K562 (cell line): Measurements from ENCODE around the gene KCND1. TPM values are rescaled to one million over a fixed set of nuclear protein-coding genes. Genes with fewer than 3 reads are reported as not detected.

Source experiments
- CEBPG ChIP-seq, 3 experiments: fragments of 200-800 bp in 1 of 3; sonication (Bioruptor generic) in 1 of 3; sonication (generic) in 1 of 3; formaldehyde crosslinking in 1 of 3; IDR thresholded peaks in 2 of 3; conservative IDR thresholded peaks in 1 of 3; 2 replicates each; pipeline versions ENCODE4 v1.6.1 to v1.8.0; 2016 to 2022; ENCODE audit warnings: missing compliant biosample characterization in 2 of 3, missing genetic modification characterization in 2 of 3, mild to moderate bottlenecking in 1 of 3, missing genetic modification reagents in 1 of 3
- E2F8 ChIP-seq: fragments of 450-650 bp; IDR thresholded peaks from 2 replicates; pipeline ENCODE4 v1.7.1; 2018; ENCODE audit warnings: mild to moderate bottlenecking, low read depth; ENCODE audit not compliant: partially characterized antibody
- ERF ChIP-seq: fragments of 450-650 bp; formaldehyde crosslinking; IDR thresholded peaks from 2 replicates; pipeline ENCODE4 v1.4.0; 2020; ENCODE audit warnings: mild to moderate bottlenecking, mixed read lengths
- IRF1 ChIP-seq: sonication (generic); formaldehyde crosslinking; IDR thresholded peaks from 2 replicates; pipeline ENCODE4 v1.8.0; 2022; ENCODE audit warnings: missing genetic modification reagents, mild to moderate bottlenecking, borderline replicate concordance
- KLF13 ChIP-seq: fragments of 450-650 bp; IDR thresholded peaks from 2 replicates; pipeline ENCODE4 v1.6.1; 2016; ENCODE audit warnings: missing genetic modification characterization, low read depth, mild to moderate bottlenecking, missing compliant biosample characterization, moderate library complexity, borderline replicate concordance
- LCOR ChIP-seq: sonication (generic); formaldehyde crosslinking; IDR thresholded peaks from 2 replicates; pipeline ENCODE4 v1.8.0; 2022; ENCODE audit warnings: mild to moderate bottlenecking, missing genetic modification reagents
- MED1 ChIP-seq: sonication (generic); formaldehyde crosslinking; IDR thresholded peaks from 2 replicates; pipeline ENCODE4 v1.8.1; 2023; ENCODE audit warnings: missing genetic modification reagents, borderline replicate concordance
- PHB ChIP-seq: fragments of 250-450 bp; sonication (Bioruptor Pico); IDR thresholded peaks from 2 replicates; pipeline ENCODE4 v1.5.0; 2021
- PHB2 ChIP-seq: fragments of 450-650 bp; IDR thresholded peaks from 2 replicates; pipeline ENCODE4 v1.6.1; 2017; ENCODE audit warnings: low read depth
- POLR3A ChIP-seq: IDR thresholded peaks from 2 replicates; pipeline ENCODE4 v1.6.1; 2011; ENCODE audit warnings: borderline replicate concordance, mild to moderate bottlenecking, moderate library complexity; ENCODE audit not compliant: insufficient read length, insufficient read depth; ENCODE audit errors: extremely low read depth
- SETDB1 ChIP-seq: IDR thresholded peaks from one replicate; pipeline ENCODE4 v1.6.1; 2012; ENCODE audit warnings: low read length, control low read depth, inconsistent platforms
- STAG1 ChIP-seq: sonication (generic); formaldehyde crosslinking; IDR thresholded peaks from 2 replicates; pipeline ENCODE4 v1.5.0; 2020; ENCODE audit warnings: missing genetic modification reagents, borderline replicate concordance
- STAT6 ChIP-seq: sonication (generic); formaldehyde crosslinking; IDR thresholded peaks from 2 replicates; pipeline ENCODE4 v1.8.1; 2023; ENCODE audit warnings: mild to moderate bottlenecking, missing genetic modification reagents
- TRIM28 ChIP-seq: fragments of 450-650 bp; IDR thresholded peaks from 2 replicates; pipeline ENCODE4 v1.6.1; 2017
- ZBTB2 ChIP-seq: fragments of 450-650 bp; IDR thresholded peaks from 2 replicates; pipeline ENCODE4 v1.6.1; 2016; ENCODE audit warnings: antibody characterized with exemption
- ZC3H8 ChIP-seq: fragments of 450-650 bp; IDR thresholded peaks from 2 replicates; pipeline ENCODE4 v1.6.1; 2017
- ZFP36 ChIP-seq: fragments of 150-350 bp; IDR thresholded peaks from 2 replicates; pipeline ENCODE4 v1.6.1; 2018; ENCODE audit warnings: low read length, low read depth; ENCODE audit not compliant: partially characterized antibody
- polyA plus RNA-seq, 8 experiments: library from polyadenylated mRNA; depleted of rRNA in 4 of 8; stranded (reverse) in 5 of 8; unstranded in 3 of 8; fragments of >200 nt; fragmentation: Nextera tagmentation in 2 of 8; fragmentation: Illumina TruSeq in 1 of 8; extraction: Ambion mirVana in 2 of 8; extraction: Trizol in 1 of 8; gene quantifications; 2 replicates each; pipeline versions ENCODE4 v1.2.1 to v1.2.3, GENCODE V29; 2011 to 2014; ENCODE audit warnings: inconsistent platforms in 1 of 8, missing spikeins in 1 of 8
- total RNA-seq, 7 experiments: library from RNA; depleted of rRNA in 6 of 7; stranded (reverse); fragments of >200 nt in 6 of 7; fragmentation: Illumina TruSeq in 2 of 7; extraction: Trizol in 2 of 7; gene quantifications; 2 replicates each; pipeline versions ENCODE4 v1.2.1 to v1.2.3, GENCODE V29; 2011 to 2021; ENCODE audit warnings: low replicate concordance in 1 of 7
- TF ChIP-seq, protein P1 (sequence below): sonication (generic); formaldehyde crosslinking; IDR thresholded peaks from 2 replicates; pipeline ENCODE4 v1.8.1; 2023; ENCODE audit warnings: mild to moderate bottlenecking, missing genetic modification reagents, moderate library complexity

Gene KCND1
- total and polyA plus RNA-seq, 9 of the 15 experiments (the other 6 are each of a cell fraction or from before 2014, with no cell fraction given), result 0.06 to 0.83 (median 0.39) TPM; not detected in 1

GRCh38 chrX:48911412-48912182 lies 60.0 kb downstream of the KCND1 start, which contains the start of gene SLC35A2 (continued):
- TF ChIP-seq CEBPG (CRISPR knock-in tag; IDR thresholded peaks at IDR 0.05) (no peak), CEBPG (tag; conservative IDR thresholded peaks at IDR 0.05 in 1 of 2, IDR thresholded peaks at IDR 0.05 in 1 of 2) (no peak), ERF (CRISPR knock-in tag) (peak; percentile 83), E2F8 (peak; percentile 91), MED1 (CRISPR knock-in tag) (no peak), PHB2 (no peak), ZC3H8 (no peak), ZFP36 (no peak), STAG1 (CRISPR knock-in tag) (no peak), POLR3A (no peak), STAT6 (no peak), ZBTB2 (peak; percentile 4; the same call in 1 of the 2 replicates), TRIM28 (no peak), LCOR (no peak), IRF1 (CRISPR knock-in tag) (no peak), PHB (CRISPR knock-in tag) (peak; percentile 90; the same call in 1 of the 2 replicates), SETDB1 (no peak), KLF13 (tag) (no peak)
- TF ChIP-seq, protein P1, sequence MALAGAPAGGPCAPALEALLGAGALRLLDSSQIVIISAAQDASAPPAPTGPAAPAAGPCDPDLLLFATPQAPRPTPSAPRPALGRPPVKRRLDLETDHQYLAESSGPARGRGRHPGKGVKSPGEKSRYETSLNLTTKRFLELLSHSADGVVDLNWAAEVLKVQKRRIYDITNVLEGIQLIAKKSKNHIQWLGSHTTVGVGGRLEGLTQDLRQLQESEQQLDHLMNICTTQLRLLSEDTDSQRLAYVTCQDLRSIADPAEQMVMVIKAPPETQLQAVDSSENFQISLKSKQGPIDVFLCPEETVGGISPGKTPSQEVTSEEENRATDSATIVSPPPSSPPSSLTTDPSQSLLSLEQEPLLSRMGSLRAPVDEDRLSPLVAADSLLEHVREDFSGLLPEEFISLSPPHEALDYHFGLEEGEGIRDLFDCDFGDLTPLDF (CRISPR knock-in tag), result no peak
